OCI-LY1 (cell line): ENCODE data around the gene IL4I1.

Source experiments
- H2AFZ ChIP-seq: fragments of 200-600 bp; sonication (generic), shearing (Covaris generic); 2 replicates; pipeline ENCODE4 v1.6.0; 2014; ENCODE audit warnings: antibody characterized with exemption, mild to moderate bottlenecking, low read length
- H3F3A ChIP-seq: fragments of 200-600 bp; sonication (generic), shearing (Covaris generic); 2 replicates; pipeline ENCODE4 v1.6.0; 2014; ENCODE audit warnings: mild to moderate bottlenecking, antibody characterized with exemption, low read length, moderate library complexity; ENCODE audit not compliant: insufficient read depth
- H3K27ac ChIP-seq: fragments of 200-600 bp; sonication (generic); 2 replicates; pipeline ENCODE4 v1.5.1; 2014; ENCODE audit warnings: low read length, mixed run types, mild to moderate bottlenecking, low read depth; ENCODE audit not compliant: poor library complexity, severe bottlenecking
- H3K27me3 ChIP-seq: fragments of 200-600 bp; sonication (generic); 2 replicates; pipeline ENCODE4 v1.6.0; 2014; ENCODE audit warnings: antibody characterized with exemption, mild to moderate bottlenecking, low read length, moderate library complexity; ENCODE audit not compliant: insufficient read depth
- H3K36me3 ChIP-seq: fragments of 200-600 bp; sonication (generic); 2 replicates; pipeline ENCODE4 v1.6.1; 2014; ENCODE audit warnings: mild to moderate bottlenecking, antibody characterized with exemption, low read length, moderate library complexity, mixed read lengths; ENCODE audit not compliant: insufficient read depth
- H3K4me1 ChIP-seq: fragments of 200-600 bp; sonication (generic); 2 replicates; pipeline ENCODE4 v1.5.1; 2014; ENCODE audit warnings: mild to moderate bottlenecking, low read length, moderate library complexity; ENCODE audit not compliant: insufficient read depth, severe bottlenecking
- H3K4me2 ChIP-seq: fragments of 200-600 bp; sonication (generic), shearing (Covaris generic); 2 replicates; pipeline ENCODE4 v1.6.1; 2014; ENCODE audit warnings: low read length
- H3K4me3 ChIP-seq: fragments of 200-600 bp; sonication (generic); 2 replicates; pipeline ENCODE4 v1.5.1; 2014; ENCODE audit warnings: low read length, low read depth, mild to moderate bottlenecking, mixed read lengths; ENCODE audit not compliant: poor library complexity, severe bottlenecking
- H3K79me2 ChIP-seq: fragments of 200-600 bp; shearing (Covaris generic); 2 replicates; pipeline ENCODE4 v1.6.1; 2016; ENCODE audit warnings: mixed run types, low read length, mixed read lengths; ENCODE audit not compliant: insufficient read depth
- H3K9ac ChIP-seq: fragments of 200-600 bp; sonication (generic), shearing (Covaris generic); 2 replicates; pipeline ENCODE4 v1.6.1; 2014; ENCODE audit warnings: mild to moderate bottlenecking, low read length, mixed read lengths
- H3K9me2 ChIP-seq: fragments of 200-600 bp; sonication (generic), shearing (Covaris generic); 2 replicates; pipeline ENCODE4 v1.6.1; 2014; ENCODE audit warnings: low read depth, mild to moderate bottlenecking, low read length, mixed read lengths
- H3K9me3 ChIP-seq: fragments of 200-600 bp; shearing (Covaris generic); 2 replicates; pipeline ENCODE4 v1.6.1; 2014; ENCODE audit warnings: low read length, mixed read lengths
- H4K20me1 ChIP-seq: fragments of 200-600 bp; sonication (generic), shearing (Covaris generic); 2 replicates; pipeline ENCODE4 v1.6.0; 2016; ENCODE audit warnings: mild to moderate bottlenecking, low read length; ENCODE audit not compliant: insufficient read depth
- CTCF ChIP-seq: fragments of 200-600 bp; sonication (generic), shearing (Covaris generic); IDR thresholded peaks from 2 replicates; pipeline ENCODE4 v1.5.1; 2017; ENCODE audit warnings: mild to moderate bottlenecking, antibody characterized with exemption, low read length, moderate library complexity, mixed read lengths
- EZH2 ChIP-seq: fragments of 200-600 bp; sonication (generic), shearing (Covaris generic); IDR thresholded peaks from 2 replicates; pipeline ENCODE4 v1.8.0; 2017; ENCODE audit warnings: borderline replicate concordance, mixed run types, mild to moderate bottlenecking, antibody characterized with exemption, low read length, moderate library complexity, mixed read lengths

IL4I1 gene

GRCh38 chr19:49869484-49870308, 27.0 kb downstream of the IL4I1 start:
- H3K27ac ChIP-seq = peak overlapping the region; percentile 79
- H2AFZ ChIP-seq = no peak overlapping the region
- peaks cover 20% of the 10 kb centered on the region for H3K36me3 ChIP-seq
- H3K4me1 ChIP-seq = peaks cover 40% of the 10 kb centered on the region
- no peak for TF ChIP-seq CTCF
- TF ChIP-seq EZH2 = no peak
- peak overlapping the region; percentile 51 for H3K9ac ChIP-seq
- no peaks in the 10 kb centered on the region for H3K27me3 ChIP-seq
- no peaks in the 10 kb centered on the region for H3K9me2 ChIP-seq
- H3K4me2 ChIP-seq = peak overlapping the region; percentile 55
- H3F3A ChIP-seq = no peaks in the 10 kb centered on the region
- no peaks in the 10 kb centered on the region for H4K20me1 ChIP-seq
- H3K79me2 ChIP-seq = peaks cover 8% of the 10 kb centered on the region; the same call in 1 of the 2 replicates
- H3K9me3 ChIP-seq = no peaks in the 10 kb centered on the region
- peak overlapping the region; percentile 53 for H3K4me3 ChIP-seq

- peak overlapping the region; percentile 53 for H3K4me3 ChIP-seq
- H3K9me3 ChIP-seq = no peaks in the 10 kb centered on the region
- peak overlapping the region; percentile 55 for H3K4me2 ChIP-seq
- TF ChIP-seq CTCF (no peak), EZH2 (no peak)
- peaks cover 38% of the 10 kb centered on the region for H3K4me1 ChIP-seq
- no peaks in the 10 kb centered on the region for H3K9me2 ChIP-seq
- peaks cover 22% of the 10 kb centered on the region for H3K36me3 ChIP-seq
- no peak overlapping the region; the same call in 1 of the 2 replicates for H3K9ac ChIP-seq
- no peak overlapping the region for H2AFZ ChIP-seq
- no peaks in the 10 kb centered on the region for H4K20me1 ChIP-seq
- no peaks in the 10 kb centered on the region for H3F3A ChIP-seq
- peaks cover 8% of the 10 kb centered on the region; the same call in 1 of the 2 replicates for H3K79me2 ChIP-seq
- no peaks in the 10 kb centered on the region for H3K27me3 ChIP-seq
- H3K27ac ChIP-seq = peak overlapping the region; percentile 79
These were observed 27.6 kb downstream of the IL4I1 start for GRCh38 chr19:49869009-49869483.

- no peaks in the 10 kb centered on the region for H3K9me3 ChIP-seq
- H3K27ac ChIP-seq = peak within 1 kb of the TSS; percentile 79
- peaks cover 36% of the 10 kb centered on the region for H3K36me3 ChIP-seq
- H3K9ac ChIP-seq = peak within 1 kb of the TSS; percentile 79
- TF ChIP-seq CTCF (no peak), EZH2 (no peak)
- H2AFZ ChIP-seq = no peak within 1 kb of the TSS
- H3K4me2 ChIP-seq = peak within 1 kb of the TSS; percentile 94
- no peaks in the 10 kb centered on the region for H3K27me3 ChIP-seq
- H3F3A ChIP-seq = no peaks in the 10 kb centered on the region
- H3K4me1 ChIP-seq = peaks cover 44% of the 10 kb centered on the region
- H4K20me1 ChIP-seq = no peaks in the 10 kb centered on the region
- peaks cover 8% of the 10 kb centered on the region; the same call in 1 of the 2 replicates for H3K79me2 ChIP-seq
- peak within 1 kb of the TSS; percentile 87 for H3K4me3 ChIP-seq
- H3K9me2 ChIP-seq = no peaks in the 10 kb centered on the region
These were observed 29.5 kb downstream of the IL4I1 start, which contains the start of gene PNKP for GRCh38 chr19:49866933-49867782. Gene PNKP (minus strand): TSS chr19:49867576. CDS start chr19:49867204, 372 bp downstream.
